ENCODE data around the gene VAT1. TPM values are rescaled to one million over a fixed set of nuclear protein-coding genes. Genes with fewer than 3 reads are reported as not detected.

Gene VAT1
- total and polyA plus RNA-seq, 9 donors = 121 to 421 (median 327) TPM

DNA sequence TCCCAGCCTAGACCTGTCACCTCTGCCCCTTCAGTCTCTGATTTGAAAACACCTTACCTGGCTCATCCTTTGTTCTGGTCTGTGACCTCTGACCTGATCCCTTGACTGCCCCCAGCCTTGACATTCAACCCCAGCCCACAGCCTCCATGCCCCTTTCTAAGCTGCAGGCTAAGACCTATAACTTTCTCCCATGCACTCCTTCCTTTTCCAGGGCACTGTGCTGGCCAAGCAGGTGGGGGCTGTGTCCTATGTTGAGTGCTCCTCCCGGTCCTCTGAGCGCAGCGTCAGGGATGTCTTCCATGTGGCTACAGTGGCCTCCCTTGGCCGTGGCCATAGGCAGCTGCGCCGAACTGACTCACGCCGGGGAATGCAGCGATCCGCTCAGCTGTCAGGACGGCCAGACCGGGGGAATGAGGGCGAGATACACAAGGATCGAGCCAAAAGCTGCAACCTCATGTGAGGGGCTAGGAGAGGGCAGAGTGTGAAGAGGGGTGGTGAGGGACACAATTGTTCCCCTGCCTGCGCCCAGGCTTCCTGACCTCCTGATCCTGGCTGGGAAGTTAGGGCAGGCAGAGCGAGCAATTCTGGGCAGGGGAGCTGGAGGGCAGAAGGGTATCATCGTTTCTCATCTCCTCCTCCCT, 6.2 kb upstream of the VAT1 start:
- Histone ChIP-seq H3K36me3 (no peaks in the 10 kb centered on the region), H3K27me3 (no peaks in the 10 kb centered on the region), H3K4me1 (ENCODE audit: insufficient read depth) (no peaks in the 10 kb centered on the region), H3K4me3 (no peak overlapping the region), H3K27ac (no peak overlapping the region), H3K9me3 (no peaks in the 10 kb centered on the region)
- DNase-seq = no peak
- TF ChIP-seq, protein P1, sequence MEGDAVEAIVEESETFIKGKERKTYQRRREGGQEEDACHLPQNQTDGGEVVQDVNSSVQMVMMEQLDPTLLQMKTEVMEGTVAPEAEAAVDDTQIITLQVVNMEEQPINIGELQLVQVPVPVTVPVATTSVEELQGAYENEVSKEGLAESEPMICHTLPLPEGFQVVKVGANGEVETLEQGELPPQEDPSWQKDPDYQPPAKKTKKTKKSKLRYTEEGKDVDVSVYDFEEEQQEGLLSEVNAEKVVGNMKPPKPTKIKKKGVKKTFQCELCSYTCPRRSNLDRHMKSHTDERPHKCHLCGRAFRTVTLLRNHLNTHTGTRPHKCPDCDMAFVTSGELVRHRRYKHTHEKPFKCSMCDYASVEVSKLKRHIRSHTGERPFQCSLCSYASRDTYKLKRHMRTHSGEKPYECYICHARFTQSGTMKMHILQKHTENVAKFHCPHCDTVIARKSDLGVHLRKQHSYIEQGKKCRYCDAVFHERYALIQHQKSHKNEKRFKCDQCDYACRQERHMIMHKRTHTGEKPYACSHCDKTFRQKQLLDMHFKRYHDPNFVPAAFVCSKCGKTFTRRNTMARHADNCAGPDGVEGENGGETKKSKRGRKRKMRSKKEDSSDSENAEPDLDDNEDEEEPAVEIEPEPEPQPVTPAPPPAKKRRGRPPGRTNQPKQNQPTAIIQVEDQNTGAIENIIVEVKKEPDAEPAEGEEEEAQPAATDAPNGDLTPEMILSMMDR (IDR thresholded peaks at IDR 0.05) = no peak
- TF ChIP-seq POLR2A (IDR thresholded peaks at IDR 0.05) (no peak), EP300 (IDR thresholded peaks at IDR 0.05) (no peak)
- WGBS, 3 donors = 83 to 87% (median 83%) methylated on average over 17 of the region's 17 CpGs
- intact Hi-C loops (cut with DNase I) = loop anchor here in 2 of 4 donors (5.0 to 10.0 kb wide), 3 partner anchors 99 to 286 kb away; partner anchors contain the start of genes BRCA1 (in 1 of the 2) and TMEM106A (in 1 of the 2)

DNA sequence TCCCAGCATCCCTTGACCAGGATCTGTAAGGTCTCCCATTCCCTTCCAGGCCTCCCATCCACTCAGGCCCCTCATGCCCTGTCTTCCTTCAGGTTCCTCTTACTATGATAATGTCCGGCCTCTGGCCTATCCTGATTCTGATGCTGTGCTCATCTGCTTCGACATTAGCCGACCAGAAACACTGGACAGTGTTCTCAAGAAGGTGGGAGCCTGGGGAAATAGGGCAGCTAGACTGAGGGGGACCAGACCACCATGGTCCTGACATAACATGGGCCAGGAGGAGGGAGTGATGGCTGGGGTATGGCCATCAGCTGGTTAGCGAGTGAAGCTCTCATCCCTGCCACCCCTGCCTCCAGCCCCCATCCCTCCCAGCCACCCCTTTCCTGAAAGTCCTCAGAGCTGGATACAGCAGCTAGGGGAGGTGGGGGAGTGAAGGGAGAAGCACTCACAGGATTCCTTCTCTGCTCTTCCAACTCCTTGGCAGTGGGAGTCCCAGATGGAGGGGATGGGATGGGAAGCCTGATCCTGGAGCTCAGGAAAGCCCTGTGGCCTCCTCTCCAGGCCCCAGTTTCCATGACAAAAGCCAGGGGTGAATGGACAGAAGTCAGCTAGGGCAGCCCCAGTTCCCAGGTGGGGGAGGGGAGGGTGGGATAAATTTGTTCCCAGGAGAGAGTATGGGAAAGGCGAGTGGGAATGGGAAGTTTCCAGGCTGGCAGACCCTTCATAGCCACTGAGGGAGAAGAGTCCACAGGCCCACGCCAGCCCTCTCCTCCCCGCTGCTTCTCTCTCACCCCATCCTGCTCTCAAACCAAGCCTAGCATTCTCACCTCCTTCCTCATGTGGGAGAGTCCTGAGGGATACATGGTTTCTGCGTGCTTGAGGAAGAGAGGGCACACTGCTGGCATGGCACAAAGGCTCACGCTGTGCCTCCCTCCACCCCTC, 5.2 kb upstream of the VAT1 start:
- H3K36me3 ChIP-seq = no peaks in the 10 kb centered on the region
- H3K4me3 ChIP-seq = no peak overlapping the region
- TF ChIP-seq POLR2A (IDR thresholded peaks at IDR 0.05) (no peak), EP300 (IDR thresholded peaks at IDR 0.05) (no peak)
- TF ChIP-seq, protein P1 (IDR thresholded peaks at IDR 0.05) = no peak
- no peaks in the 10 kb centered on the region for H3K4me1 ChIP-seq (ENCODE audit: insufficient read depth)
- H3K27me3 ChIP-seq = no peaks in the 10 kb centered on the region
- 74 to 82% (median 75%) methylated on average over 9 of the region's 9 CpGs for WGBS, 3 donors
- H3K27ac ChIP-seq = no peak overlapping the region
- no peak for DNase-seq
- H3K9me3 ChIP-seq = no peaks in the 10 kb centered on the region
- intact Hi-C loops (cut with DNase I) = loop anchor here in 2 of 4 donors (5.0 to 10.0 kb wide), 3 partner anchors 100 to 287 kb away; partner anchors contain the start of genes BRCA1 (in 1 of the 2) and TMEM106A (in 1 of the 2)

DNA sequence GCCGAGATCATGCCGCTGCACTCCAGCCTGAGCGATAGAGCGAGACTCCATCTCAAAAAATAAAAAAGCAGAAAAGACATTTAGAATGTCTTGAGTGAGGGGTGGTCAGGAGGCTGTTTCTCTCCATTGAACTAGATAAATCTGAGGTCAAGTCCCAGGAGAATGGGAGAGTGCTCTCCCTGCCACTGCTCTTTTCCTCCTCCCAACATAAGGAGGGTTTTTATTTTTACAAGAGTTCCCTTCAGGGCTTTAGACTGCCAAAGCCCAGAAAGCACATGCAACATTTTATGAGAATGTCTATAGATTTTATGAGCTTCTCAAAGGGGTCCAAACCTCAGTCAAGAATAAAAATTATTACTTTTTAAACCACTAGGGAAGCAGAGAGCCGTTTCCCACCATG, 4.4 kb upstream of the VAT1 start:
- no peaks in the 10 kb centered on the region for H3K9me3 ChIP-seq
- no peaks in the 10 kb centered on the region for H3K36me3 ChIP-seq
- TF ChIP-seq, protein P1 (IDR thresholded peaks at IDR 0.05) = no peak
- TF ChIP-seq POLR2A (IDR thresholded peaks at IDR 0.05) = no peak
- TF ChIP-seq EP300 (IDR thresholded peaks at IDR 0.05) = no peak
- WGBS, 3 donors = 67 to 74% (median 71%) methylated on average over 5 of the region's 5 CpGs
- intact Hi-C loops (cut with DNase I) = loop anchor here in 2 of 4 donors (5.0 to 10.0 kb wide), 3 partner anchors 101 to 288 kb away; partner anchors contain the start of genes BRCA1 (in 1 of the 2) and TMEM106A (in 1 of the 2)
- H3K27me3 ChIP-seq = no peaks in the 10 kb centered on the region
- DNase-seq = no peak
- H3K4me3 ChIP-seq = no peak overlapping the region
- H3K27ac ChIP-seq = no peak overlapping the region
- no peaks in the 10 kb centered on the region for H3K4me1 ChIP-seq (ENCODE audit: insufficient read depth)

DNA sequence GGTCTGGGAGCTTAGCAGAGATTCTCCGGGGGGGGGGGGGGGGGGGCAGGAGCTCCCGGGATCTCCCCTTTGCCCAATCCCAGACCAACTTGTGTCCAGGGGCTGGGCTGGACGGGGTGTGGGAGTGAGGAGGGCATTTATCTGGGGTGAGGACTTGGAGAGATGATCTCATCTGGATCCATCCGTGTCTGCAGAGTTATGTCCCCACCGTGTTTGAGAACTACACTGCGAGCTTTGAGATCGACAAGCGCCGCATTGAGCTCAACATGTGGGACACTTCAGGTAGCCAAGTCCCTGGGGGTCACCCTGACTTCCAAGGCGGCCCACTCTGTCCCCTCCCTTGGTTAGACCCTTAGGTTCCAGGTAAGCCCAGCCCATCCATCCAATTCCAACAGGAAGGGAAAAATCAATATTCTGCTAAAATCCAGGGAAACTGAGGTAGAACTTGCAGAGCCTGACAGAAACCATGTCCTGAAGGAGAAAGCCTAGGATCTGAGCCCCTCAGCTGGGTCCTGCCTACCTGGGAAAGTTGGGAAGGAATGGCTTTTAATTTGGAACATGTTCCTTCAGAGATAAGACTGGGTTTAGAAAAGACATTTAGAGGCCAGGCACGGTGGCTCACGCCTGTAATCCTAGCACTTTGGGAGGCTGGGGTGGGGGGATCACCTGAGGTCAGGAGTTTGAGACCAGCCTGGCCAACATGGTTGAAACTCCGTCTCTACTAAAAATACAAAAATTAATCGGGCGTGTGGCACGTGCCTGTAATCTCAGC, 3.8 kb upstream of the VAT1 start:
- Histone ChIP-seq H3K4me1 (ENCODE audit: insufficient read depth) (no peaks in the 10 kb centered on the region), H3K36me3 (no peaks in the 10 kb centered on the region), H3K9me3 (no peaks in the 10 kb centered on the region), H3K4me3 (peak overlapping the region; percentile 56), H3K27ac (peak overlapping the region; percentile 34 to 42), H3K27me3 (no peaks in the 10 kb centered on the region)
- TF ChIP-seq, protein P1 (IDR thresholded peaks at IDR 0.05) = no peak
- TF ChIP-seq EP300 (IDR thresholded peaks at IDR 0.05) = no peak
- no peak for TF ChIP-seq POLR2A (IDR thresholded peaks at IDR 0.05)
- intact Hi-C loops (cut with DNase I) = loop anchor here in 2 of 4 donors (5.0 to 10.0 kb wide), 3 partner anchors 101 to 289 kb away; partner anchors contain the start of genes BRCA1 (in 1 of the 2) and TMEM106A (in 1 of the 2)
- peak in 1 of 5 donors; percentile 37 for DNase-seq
- 59 to 63% (median 61%) methylated on average over 16 of the region's 16 CpGs for WGBS, 3 donors

Data from ovary (tissue), 9 donors.